Panc1 (cell line): ENCODE measurements around the gene SAMHD1. TPM values are rescaled to one million over a fixed set of nuclear protein-coding genes. Genes with fewer than 3 reads are reported as not detected.

ENCODE experiments used
- ATAC-seq: fragments of 200-7000 bp; cut with Tn5 transposase; 2 replicates; pipeline ENCODE4 v1.9.1; 2020; ENCODE audit warnings: mild to moderate bottlenecking, moderate library complexity
- BruUV-seq: library from RNA; stranded (reverse); fragments of 400-500 nt; replicated peaks from 2 replicates; lab custom pipeline; 2021; lab: Mats Ljungman, UMichigan
- CTCF ChIA-PET: fragments of 300-600 bp; sonication (Branson Sonifier 250); formaldehyde crosslinking; loops from one replicate; lab custom pipeline; 2022; ENCODE audit warnings: antibody characterized with exemption; lab: Charles Lee
- POLR2A ChIA-PET: fragments of 300-600 bp; sonication (Branson Sonifier 250); formaldehyde crosslinking; loops from one replicate; lab custom pipeline; 2022; ENCODE audit warnings: antibody characterized with exemption; lab: Charles Lee
- DNase-seq: peaks from one replicate; pipeline ENCODE4 v3.0.0-alpha.2; 2010; ENCODE audit warnings: low read depth, low spot score
- H3K27ac ChIP-seq: 2 replicates; pipeline ENCODE4 v1.5.1; 2011; ENCODE audit warnings: mild to moderate bottlenecking, low read length, inconsistent platforms
- H3K27me3 ChIP-seq: fragments of 200-500 bp; sonication (Bioruptor generic); 2 replicates; pipeline ENCODE4 v1.6.0; 2014; ENCODE audit warnings: low read length, inconsistent platforms; ENCODE audit not compliant: control insufficient read depth, insufficient read depth
- H3K36me3 ChIP-seq: fragments of 200-500 bp; sonication (Bioruptor generic); 2 replicates; pipeline ENCODE4 v1.5.1; 2014; ENCODE audit warnings: inconsistent platforms, mild to moderate bottlenecking, low read length, moderate library complexity; ENCODE audit not compliant: control insufficient read depth, insufficient read depth
- H3K4me1 ChIP-seq: 2 replicates; pipeline ENCODE4 v1.5.1; 2011; ENCODE audit warnings: inconsistent platforms, mild to moderate bottlenecking, low read length, moderate library complexity; ENCODE audit not compliant: control insufficient read depth, insufficient read depth
- H3K4me3 ChIP-seq, 2 experiments: 2 replicates each; pipeline ENCODE4 v1.5.1; 2011 to 2012; ENCODE audit warnings: low read depth in 2 of 2, low read length in 2 of 2, mild to moderate bottlenecking in 2 of 2, inconsistent platforms in 1 of 2, moderate library complexity in 1 of 2
- H3K9me3 ChIP-seq: fragments of 200-500 bp; sonication (Bioruptor generic); 2 replicates; pipeline ENCODE4 v1.5.1; 2014; ENCODE audit warnings: low read depth, mild to moderate bottlenecking, inconsistent platforms, low read length, moderate library complexity; ENCODE audit not compliant: control insufficient read depth, insufficient read depth
- POLR2AphosphoS5 ChIP-seq: IDR thresholded peaks from 2 replicates; pipeline ENCODE4 v1.6.1; 2012; ENCODE audit warnings: mild to moderate bottlenecking, low read depth, low read length, moderate library complexity
- SIN3A ChIP-seq: IDR thresholded peaks from 2 replicates; pipeline ENCODE4 v1.6.1; 2012; ENCODE audit warnings: low read depth, mild to moderate bottlenecking, low read length, moderate library complexity, borderline replicate concordance; ENCODE audit not compliant: insufficient read depth
- TCF7L2 ChIP-seq: IDR thresholded peaks from 2 replicates; pipeline ENCODE4 v1.6.1; 2011; ENCODE audit warnings: mild to moderate bottlenecking, low read depth, low read length, inconsistent platforms
- in situ Hi-C: cut with HindIII; loops from 2 replicates; pipeline ENCODE4 v1.10.0; 2016; ENCODE audit warnings: low sequenced_read_pairs, low pct_unique_long_range_greater_than_20kb
- intact Hi-C: fragments of 100-400 bp; cut with micrococcal nuclease; formaldehyde crosslinking; loops from one replicate; pipeline ENCODE4 v1.10.0; 2022; ENCODE audit not compliant: unreplicated experiment
- total RNA-seq: library from RNA; stranded (reverse); gene quantifications from one replicate; pipeline ENCODE4 v1.2.1, GENCODE V29; 2021; ENCODE audit not compliant: unreplicated experiment
- TF ChIP-seq, protein P1 (sequence below): fragments of 450-650 bp; IDR thresholded peaks from 2 replicates; pipeline ENCODE4 v1.5.1; 2017; ENCODE audit warnings: mild to moderate bottlenecking
- TF ChIP-seq, protein P2 (sequence below), 2 experiments: IDR thresholded peaks; 2 replicates each; pipeline ENCODE4 v1.6.1; 2011 to 2012; ENCODE audit warnings: low read depth in 2 of 2, control low read depth in 1 of 2, low read length in 1 of 2, mild to moderate bottlenecking in 1 of 2, moderate library complexity in 1 of 2; ENCODE audit not compliant: insufficient read depth in 1 of 2

The SAMHD1 gene
- total RNA-seq, 1 experiment from 2014 or later: 16.8 TPM

DNA sequence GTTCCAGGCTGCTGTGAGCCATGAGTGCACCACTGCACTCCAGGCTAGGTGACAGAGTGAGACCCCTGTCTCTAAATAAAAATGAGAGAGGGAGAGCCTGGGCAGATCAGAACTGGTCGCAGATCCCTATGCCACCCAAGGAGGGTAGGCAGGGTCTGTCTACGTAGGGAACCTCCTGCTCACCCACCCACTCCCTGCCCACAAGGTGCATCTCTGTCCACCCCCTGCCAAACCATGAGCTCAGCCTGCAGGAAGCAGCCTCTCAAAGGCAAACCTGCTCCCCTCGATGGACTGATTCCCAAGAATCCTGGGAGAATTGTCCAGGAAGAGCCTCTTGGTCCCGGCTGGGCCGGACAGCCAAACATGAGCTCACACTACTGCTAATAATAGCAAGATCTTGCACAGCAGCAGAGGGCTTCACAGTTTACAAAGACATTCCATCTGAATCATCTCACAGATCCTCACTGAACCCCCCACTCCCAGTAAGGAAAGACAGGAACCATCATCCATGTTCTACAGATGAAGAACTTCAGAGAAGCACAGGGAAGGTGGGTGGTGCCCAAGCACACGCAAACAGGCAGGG lies 103.3 kb downstream of the SAMHD1 start:
- in situ Hi-C loops (no loop called here), intact Hi-C loops (no loop called here)
- H3K27me3 ChIP-seq: no peaks in the 10 kb centered on the region
- no peak for TF ChIP-seq TCF7L2
- no peak for TF ChIP-seq SIN3A
- TF ChIP-seq, protein P1, sequence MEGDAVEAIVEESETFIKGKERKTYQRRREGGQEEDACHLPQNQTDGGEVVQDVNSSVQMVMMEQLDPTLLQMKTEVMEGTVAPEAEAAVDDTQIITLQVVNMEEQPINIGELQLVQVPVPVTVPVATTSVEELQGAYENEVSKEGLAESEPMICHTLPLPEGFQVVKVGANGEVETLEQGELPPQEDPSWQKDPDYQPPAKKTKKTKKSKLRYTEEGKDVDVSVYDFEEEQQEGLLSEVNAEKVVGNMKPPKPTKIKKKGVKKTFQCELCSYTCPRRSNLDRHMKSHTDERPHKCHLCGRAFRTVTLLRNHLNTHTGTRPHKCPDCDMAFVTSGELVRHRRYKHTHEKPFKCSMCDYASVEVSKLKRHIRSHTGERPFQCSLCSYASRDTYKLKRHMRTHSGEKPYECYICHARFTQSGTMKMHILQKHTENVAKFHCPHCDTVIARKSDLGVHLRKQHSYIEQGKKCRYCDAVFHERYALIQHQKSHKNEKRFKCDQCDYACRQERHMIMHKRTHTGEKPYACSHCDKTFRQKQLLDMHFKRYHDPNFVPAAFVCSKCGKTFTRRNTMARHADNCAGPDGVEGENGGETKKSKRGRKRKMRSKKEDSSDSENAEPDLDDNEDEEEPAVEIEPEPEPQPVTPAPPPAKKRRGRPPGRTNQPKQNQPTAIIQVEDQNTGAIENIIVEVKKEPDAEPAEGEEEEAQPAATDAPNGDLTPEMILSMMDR: no peak
- TF ChIP-seq, protein P2, sequence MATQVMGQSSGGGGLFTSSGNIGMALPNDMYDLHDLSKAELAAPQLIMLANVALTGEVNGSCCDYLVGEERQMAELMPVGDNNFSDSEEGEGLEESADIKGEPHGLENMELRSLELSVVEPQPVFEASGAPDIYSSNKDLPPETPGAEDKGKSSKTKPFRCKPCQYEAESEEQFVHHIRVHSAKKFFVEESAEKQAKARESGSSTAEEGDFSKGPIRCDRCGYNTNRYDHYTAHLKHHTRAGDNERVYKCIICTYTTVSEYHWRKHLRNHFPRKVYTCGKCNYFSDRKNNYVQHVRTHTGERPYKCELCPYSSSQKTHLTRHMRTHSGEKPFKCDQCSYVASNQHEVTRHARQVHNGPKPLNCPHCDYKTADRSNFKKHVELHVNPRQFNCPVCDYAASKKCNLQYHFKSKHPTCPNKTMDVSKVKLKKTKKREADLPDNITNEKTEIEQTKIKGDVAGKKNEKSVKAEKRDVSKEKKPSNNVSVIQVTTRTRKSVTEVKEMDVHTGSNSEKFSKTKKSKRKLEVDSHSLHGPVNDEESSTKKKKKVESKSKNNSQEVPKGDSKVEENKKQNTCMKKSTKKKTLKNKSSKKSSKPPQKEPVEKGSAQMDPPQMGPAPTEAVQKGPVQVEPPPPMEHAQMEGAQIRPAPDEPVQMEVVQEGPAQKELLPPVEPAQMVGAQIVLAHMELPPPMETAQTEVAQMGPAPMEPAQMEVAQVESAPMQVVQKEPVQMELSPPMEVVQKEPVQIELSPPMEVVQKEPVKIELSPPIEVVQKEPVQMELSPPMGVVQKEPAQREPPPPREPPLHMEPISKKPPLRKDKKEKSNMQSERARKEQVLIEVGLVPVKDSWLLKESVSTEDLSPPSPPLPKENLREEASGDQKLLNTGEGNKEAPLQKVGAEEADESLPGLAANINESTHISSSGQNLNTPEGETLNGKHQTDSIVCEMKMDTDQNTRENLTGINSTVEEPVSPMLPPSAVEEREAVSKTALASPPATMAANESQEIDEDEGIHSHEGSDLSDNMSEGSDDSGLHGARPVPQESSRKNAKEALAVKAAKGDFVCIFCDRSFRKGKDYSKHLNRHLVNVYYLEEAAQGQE (IDR thresholded peaks at IDR 0.05; ENCODE audit: insufficient read depth in 1 of 2, low read depth in 2 of 2, low read length in 1 of 2): no peak
- no peak for TF ChIP-seq POLR2AphosphoS5
- no peaks in the 10 kb centered on the region for H3K9me3 ChIP-seq
- no peak overlapping the region for H3K27ac ChIP-seq
- no TSS peak for BruUV-seq
- no peaks in the 10 kb centered on the region; the same call in 1 of the 2 replicates for H3K4me1 ChIP-seq
- ChIA-PET POLR2A (interaction anchor here (0.5 to 0.6 kb wide), 2 partner anchors 73 to 256 kb away, joined by 4 to 7 read pairs; no protein-coding TSS in a partner anchor), CTCF (interaction anchor here (0.6 to 0.7 kb wide), 3 partner anchors 15 to 283 kb away, joined by 3 to 11 read pairs (median 8); no protein-coding TSS in a partner anchor)
- ATAC-seq: no peak
- H3K36me3 ChIP-seq: no peaks in the 10 kb centered on the region
- no peak overlapping the region for H3K4me3 ChIP-seq
- DNase-seq: no peak

DNA sequence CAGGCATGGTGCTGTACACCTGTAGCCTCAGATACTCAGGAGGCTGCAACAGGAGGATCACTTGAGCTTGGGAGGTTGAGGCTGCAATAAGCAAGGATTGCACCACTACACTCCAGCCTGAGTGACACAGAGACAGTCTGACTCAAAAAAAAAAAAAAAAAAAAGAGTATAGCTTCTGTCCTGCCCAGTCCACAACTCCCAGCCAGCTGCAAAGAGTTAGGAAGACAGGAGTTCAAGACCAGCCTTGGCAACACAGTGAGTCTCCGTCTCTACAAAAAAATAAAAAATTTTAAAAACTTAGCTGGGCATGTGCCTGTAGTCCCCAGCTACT lies 103.8 kb downstream of the SAMHD1 start:
- H3K4me3 ChIP-seq: no peak overlapping the region
- no peaks in the 10 kb centered on the region; the same call in 1 of the 2 replicates for H3K4me1 ChIP-seq
- no peaks in the 10 kb centered on the region for H3K36me3 ChIP-seq
- in situ Hi-C loops (no loop called here), intact Hi-C loops (no loop called here)
- DNase-seq (no peak), ATAC-seq (no peak)
- H3K27me3 ChIP-seq: no peaks in the 10 kb centered on the region
- H3K9me3 ChIP-seq: no peaks in the 10 kb centered on the region
- POLR2A ChIA-PET: interaction anchor here (0.6 kb wide), 1 partner anchor 74 kb away, joined by 7 read pairs; no protein-coding TSS in a partner anchor
- BruUV-seq: no TSS peak
- CTCF ChIA-PET: interaction anchor here (0.6 to 0.7 kb wide), 3 partner anchors 14 to 283 kb away, joined by 3 to 11 read pairs (median 8); no protein-coding TSS in a partner anchor
- no peak overlapping the region for H3K27ac ChIP-seq
- TF ChIP-seq, protein P2 (IDR thresholded peaks at IDR 0.05; ENCODE audit: insufficient read depth in 1 of 2, low read depth in 2 of 2, low read length in 1 of 2): no peak
- TF ChIP-seq, protein P1: no peak
- no peak for TF ChIP-seq TCF7L2
- no peak for TF ChIP-seq POLR2AphosphoS5
- TF ChIP-seq SIN3A: no peak
